Keratinocyte (primary cell): ENCODE results near the gene DTWD2. TPM values are rescaled to one million over a fixed set of nuclear protein-coding genes. Genes with fewer than 3 reads are reported as not detected.

ENCODE experiments used
- DNase-seq: peaks from one replicate; pipeline ENCODE4 v3.0.0-alpha.2; 2011; ENCODE audit warnings: low read depth, missing footprints, low spot score
- FAIRE-seq: peaks from 2 replicates; lab custom pipeline; 2011; peaks lifted over from hg19 to GRCh38; lab: Jason Lieb, UNC
- H2AFZ ChIP-seq: 2 replicates; pipeline ENCODE4 v1.6.0; 2012; ENCODE audit warnings: low read length, control low read depth, inconsistent platforms; ENCODE audit not compliant: control insufficient read depth
- H3K27ac ChIP-seq: 2 replicates; pipeline ENCODE4 v1.5.1; 2011; ENCODE audit warnings: low read length; ENCODE audit not compliant: control insufficient read depth, insufficient read depth
- H3K27me3 ChIP-seq: 3 replicates; pipeline ENCODE4 v1.6.0; 2011; ENCODE audit warnings: low read length; ENCODE audit not compliant: control insufficient read depth, insufficient read depth; ENCODE audit errors: extremely low read depth
- H3K36me3 ChIP-seq, 2 experiments: 2 replicates in 1 of 2; 3 replicates in 1 of 2; pipeline ENCODE4 v1.5.1; 2011; ENCODE audit warnings: low read length in 2 of 2, mild to moderate bottlenecking in 1 of 2; ENCODE audit not compliant: control insufficient read depth in 2 of 2, insufficient read depth in 2 of 2; ENCODE audit errors: extremely low read depth in 1 of 2
- H3K4me1 ChIP-seq: 3 replicates; pipeline ENCODE4 v1.5.1; 2011; ENCODE audit warnings: low read length; ENCODE audit not compliant: control insufficient read depth, insufficient read depth; ENCODE audit errors: extremely low read depth
- H3K4me2 ChIP-seq: 3 replicates; pipeline ENCODE4 v1.6.0; 2011; ENCODE audit warnings: low read depth, low read length; ENCODE audit not compliant: control insufficient read depth, insufficient read depth; ENCODE audit errors: extremely low read depth
- H3K4me3 ChIP-seq, 3 experiments: fragments of 200-600 bp in 1 of 3; sonication (generic) in 1 of 3; 2 replicates in 2 of 3; 3 replicates in 1 of 3; pipeline ENCODE4 v1.5.1; 2011 to 2016; ENCODE audit warnings: low read length in 3 of 3, mild to moderate bottlenecking in 3 of 3, control low read depth in 2 of 3, inconsistent platforms in 1 of 3, low read depth in 1 of 3, mixed read lengths in 1 of 3, mixed run types in 1 of 3, moderate library complexity in 1 of 3; ENCODE audit not compliant: control insufficient read depth in 2 of 3, insufficient read depth in 2 of 3; ENCODE audit errors: extremely low read depth in 1 of 3
- H3K79me2 ChIP-seq: 2 replicates; pipeline ENCODE4 v1.6.0; 2012; ENCODE audit warnings: low read length; ENCODE audit not compliant: control insufficient read depth, insufficient read depth
- H3K9ac ChIP-seq: 3 replicates; pipeline ENCODE4 v1.6.0; 2011; ENCODE audit warnings: low read length; ENCODE audit not compliant: control insufficient read depth, insufficient read depth; ENCODE audit errors: extremely low read depth
- H3K9me1 ChIP-seq: 3 replicates; pipeline ENCODE4 v1.6.0; 2011; ENCODE audit warnings: low read length; ENCODE audit not compliant: control insufficient read depth, insufficient read depth; ENCODE audit errors: extremely low read depth
- H3K9me3 ChIP-seq: 2 replicates; pipeline ENCODE4 v1.5.1; 2012; ENCODE audit warnings: low read depth, low read length; ENCODE audit not compliant: control insufficient read depth
- H4K20me1 ChIP-seq: 3 replicates; pipeline ENCODE4 v1.6.0; 2011; ENCODE audit warnings: low read length; ENCODE audit not compliant: control insufficient read depth, insufficient read depth; ENCODE audit errors: extremely low read depth
- EZH2 ChIP-seq: IDR thresholded peaks from one replicate; pipeline ENCODE4 v1.6.1; 2012; ENCODE audit warnings: inconsistent platforms, mild to moderate bottlenecking, low read length, moderate library complexity
- dilution Hi-C: fragments of 300-500 bp; cut with MboI; formaldehyde crosslinking; loops from one replicate; pipeline ENCODE4 v1.7.0; 2020; ENCODE audit warnings: low sequenced_read_pairs; ENCODE audit not compliant: extremely low pct_ligation_motif_present
- polyA plus RNA-seq, 5 experiments: library from polyadenylated mRNA; depleted of rRNA in 3 of 5; stranded (reverse) in 3 of 5; stranded (forward) in 1 of 5; unstranded in 1 of 5; fragments of >200 nt; gene quantifications; 1 replicate in 1 of 5; 2 replicates in 3 of 5; 3 replicates in 1 of 5; pipeline versions ENCODE4 v1.2.1 to v1.2.3, GENCODE V29; 2011 to 2012; ENCODE audit warnings: missing spikeins in 2 of 5, low read depth in 1 of 5, low replicate concordance in 1 of 5
- small RNA-seq, 3 experiments: library from RNA; depleted of rRNA; stranded (forward); fragments of <200 nt; gene quantifications; one replicate each; pipeline ENCODE3, GENCODE V24; 2012; ENCODE audit warnings: low read depth in 3 of 3, low replicate concordance in 1 of 3; ENCODE audit not compliant: insufficient read length in 3 of 3

The DTWD2 gene
- polyA plus RNA-seq, 1 donor (not counting 4 experiments of a cell fraction or from before 2014, with no cell fraction given): 2.9 TPM

DNA sequence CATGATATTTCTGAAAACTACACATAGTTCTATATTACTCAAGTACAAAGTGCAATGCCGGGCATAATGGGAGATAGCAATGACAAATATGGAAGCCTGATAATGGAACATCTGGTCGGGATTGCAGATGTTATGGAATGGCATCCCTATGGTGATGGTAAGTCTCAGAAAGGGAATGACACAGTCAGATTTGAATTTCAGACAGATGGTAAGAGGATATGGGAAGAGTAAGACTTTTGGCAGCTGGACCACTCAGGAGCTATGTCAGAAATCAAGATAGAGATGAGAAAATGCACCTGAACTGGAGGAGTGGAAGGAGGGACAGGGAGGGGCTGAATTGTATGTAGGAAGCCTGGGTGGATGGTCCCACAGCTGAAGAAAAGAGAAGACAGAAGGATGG is 200.0 kb downstream of the DTWD2 start:
- H3K4me2 ChIP-seq: no peak overlapping the region
- no peaks in the 10 kb centered on the region for H3K27me3 ChIP-seq
- no peaks in the 10 kb centered on the region for H4K20me1 ChIP-seq
- H2AFZ ChIP-seq: no peak overlapping the region
- no peaks in the 10 kb centered on the region for H3K9me3 ChIP-seq
- DNase-seq (no peak), FAIRE-seq (no peak)
- H3K9ac ChIP-seq: no peak overlapping the region
- no peak for TF ChIP-seq EZH2
- no peaks in the 10 kb centered on the region for H3K4me1 ChIP-seq
- H3K27ac ChIP-seq: no peak overlapping the region
- no peaks in the 10 kb centered on the region for H3K79me2 ChIP-seq
- H3K36me3 ChIP-seq: no peaks in the 10 kb centered on the region
- H3K9me1 ChIP-seq: no peaks in the 10 kb centered on the region
- dilution Hi-C loops: no loop called here
- no peak overlapping the region for H3K4me3 ChIP-seq

Small RNA genes within 50 kb of the gene (small RNA-seq; reads per million reads assigned to genes)
- gene RNU6-373P: 0 reads per million in 3 experiments

Other genes with a start within 250 kb of the DTWD2 start
- gene DMXL1, start 82.5 kb upstream of the DTWD2 start, polyA plus RNA-seq: 6.4 to 13.1 TPM (median 12.6 TPM) in 3 replicates